ENCODE data around the gene CMSS1.

DNA sequence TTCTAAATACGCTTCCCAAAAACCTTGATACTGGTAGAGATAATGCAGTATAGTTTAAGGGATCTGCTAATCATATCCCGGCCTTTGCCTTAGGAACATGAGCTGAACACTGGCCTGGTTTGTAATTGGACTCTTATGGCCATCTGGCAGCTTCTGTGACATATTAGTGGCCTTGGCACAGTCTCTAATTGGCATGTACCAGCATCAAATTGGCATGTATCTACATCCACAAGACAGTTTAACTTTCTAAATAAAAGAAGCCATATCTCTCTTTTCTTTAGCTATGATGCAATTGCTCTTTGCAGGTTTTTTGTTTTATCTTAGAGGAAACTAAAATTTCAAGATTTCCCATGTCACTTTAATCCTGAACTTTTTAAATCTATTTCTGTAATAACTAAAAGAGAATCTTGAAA lies 341.3 kb downstream of the CMSS1 start:
- no peak for TF ChIP-seq POLR2A (IDR thresholded peaks at IDR 0.05)
- TF ChIP-seq, protein P1, sequence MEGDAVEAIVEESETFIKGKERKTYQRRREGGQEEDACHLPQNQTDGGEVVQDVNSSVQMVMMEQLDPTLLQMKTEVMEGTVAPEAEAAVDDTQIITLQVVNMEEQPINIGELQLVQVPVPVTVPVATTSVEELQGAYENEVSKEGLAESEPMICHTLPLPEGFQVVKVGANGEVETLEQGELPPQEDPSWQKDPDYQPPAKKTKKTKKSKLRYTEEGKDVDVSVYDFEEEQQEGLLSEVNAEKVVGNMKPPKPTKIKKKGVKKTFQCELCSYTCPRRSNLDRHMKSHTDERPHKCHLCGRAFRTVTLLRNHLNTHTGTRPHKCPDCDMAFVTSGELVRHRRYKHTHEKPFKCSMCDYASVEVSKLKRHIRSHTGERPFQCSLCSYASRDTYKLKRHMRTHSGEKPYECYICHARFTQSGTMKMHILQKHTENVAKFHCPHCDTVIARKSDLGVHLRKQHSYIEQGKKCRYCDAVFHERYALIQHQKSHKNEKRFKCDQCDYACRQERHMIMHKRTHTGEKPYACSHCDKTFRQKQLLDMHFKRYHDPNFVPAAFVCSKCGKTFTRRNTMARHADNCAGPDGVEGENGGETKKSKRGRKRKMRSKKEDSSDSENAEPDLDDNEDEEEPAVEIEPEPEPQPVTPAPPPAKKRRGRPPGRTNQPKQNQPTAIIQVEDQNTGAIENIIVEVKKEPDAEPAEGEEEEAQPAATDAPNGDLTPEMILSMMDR (IDR thresholded peaks at IDR 0.05), result no peak
